SJCRH30 (cell line): Measurements from ENCODE around the gene CSMD2. TPM values are rescaled to one million over a fixed set of nuclear protein-coding genes. Genes with fewer than 3 reads are reported as not detected.

Experiments used
- DNase-seq, 2 experiments: peaks; one replicate each; pipeline ENCODE4 v3.0.0-alpha.2; 2015 to 2020
- H3K27ac ChIP-seq: fragments of 250-450 bp; sonication (Bioruptor Pico); 2 replicates; pipeline ENCODE4 v1.5.1; 2020; ENCODE audit warnings: mild to moderate bottlenecking, moderate library complexity
- H3K27me3 ChIP-seq: fragments of 250-450 bp; sonication (Bioruptor Pico); 2 replicates; pipeline ENCODE4 v1.5.1; 2020; ENCODE audit warnings: mild to moderate bottlenecking, moderate library complexity
- H3K36me3 ChIP-seq: fragments of 250-450 bp; sonication (Bioruptor Pico); 2 replicates; pipeline ENCODE4 v1.5.1; 2020; ENCODE audit warnings: mild to moderate bottlenecking, moderate library complexity
- H3K4me1 ChIP-seq: fragments of 250-450 bp; sonication (Bioruptor Pico); 2 replicates; pipeline ENCODE4 v1.5.1; 2020; ENCODE audit warnings: mild to moderate bottlenecking, moderate library complexity
- H3K4me3 ChIP-seq: fragments of 250-450 bp; sonication (Bioruptor Pico); 2 replicates; pipeline ENCODE4 v1.5.1; 2020; ENCODE audit warnings: mild to moderate bottlenecking, moderate library complexity
- H3K9me3 ChIP-seq: fragments of 250-450 bp; sonication (Bioruptor Pico); replicated peaks from 2 replicates; pipeline ENCODE4 v1.5.1; 2020; ENCODE audit warnings: mild to moderate bottlenecking, moderate library complexity
- total RNA-seq: library from RNA; depleted of rRNA; stranded (reverse); fragments of >200 nt; shearing (Covaris generic); gene quantifications from 2 replicates; pipeline ENCODE4 v1.2.3, GENCODE V29; 2014

Gene CSMD2
- total RNA-seq, 1 experiment from 2014 or later, result 0.14 TPM

DNA sequence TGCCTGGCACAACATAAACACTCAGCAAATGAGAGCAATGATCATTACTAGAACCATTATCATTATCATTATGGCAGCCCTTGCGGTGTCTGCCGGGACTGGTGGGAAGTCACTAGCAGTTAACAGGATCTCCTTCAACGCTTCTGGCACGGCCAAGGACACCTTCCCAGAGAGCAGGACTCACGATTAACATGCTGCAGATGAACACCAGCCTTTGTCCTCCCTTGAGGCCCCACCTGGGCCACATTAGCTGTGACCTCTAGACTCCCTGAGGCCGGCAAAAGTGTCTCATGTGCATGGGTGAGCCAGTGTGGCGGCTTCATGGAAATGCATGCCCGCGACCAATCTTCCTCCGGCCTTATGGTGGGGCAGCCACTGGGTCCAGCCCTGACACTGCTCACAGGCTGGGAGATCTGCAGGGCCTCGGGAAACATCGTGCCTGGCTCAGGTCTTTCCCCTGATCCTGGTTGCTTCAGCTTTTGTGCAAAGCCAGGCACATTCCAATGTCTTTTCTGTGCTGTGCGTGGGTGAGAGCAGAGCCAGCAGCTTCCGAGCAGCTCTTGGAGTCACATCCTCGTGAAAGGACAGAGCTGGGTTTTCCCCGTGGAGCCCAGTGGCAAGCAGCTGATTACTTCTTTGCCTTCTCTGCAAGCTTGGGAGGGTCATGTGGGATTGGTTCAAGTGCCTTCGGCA lies 193.9 kb downstream of the CSMD2 start:
- no peaks in the 10 kb centered on the region for H3K9me3 ChIP-seq
- H3K27ac ChIP-seq, result no peak overlapping the region
- no peak for DNase-seq
- peaks cover 11% of the 10 kb centered on the region for H3K27me3 ChIP-seq
- H3K36me3 ChIP-seq, result no peaks in the 10 kb centered on the region
- H3K4me3 ChIP-seq, result no peak overlapping the region
- no peaks in the 10 kb centered on the region for H3K4me1 ChIP-seq

DNA sequence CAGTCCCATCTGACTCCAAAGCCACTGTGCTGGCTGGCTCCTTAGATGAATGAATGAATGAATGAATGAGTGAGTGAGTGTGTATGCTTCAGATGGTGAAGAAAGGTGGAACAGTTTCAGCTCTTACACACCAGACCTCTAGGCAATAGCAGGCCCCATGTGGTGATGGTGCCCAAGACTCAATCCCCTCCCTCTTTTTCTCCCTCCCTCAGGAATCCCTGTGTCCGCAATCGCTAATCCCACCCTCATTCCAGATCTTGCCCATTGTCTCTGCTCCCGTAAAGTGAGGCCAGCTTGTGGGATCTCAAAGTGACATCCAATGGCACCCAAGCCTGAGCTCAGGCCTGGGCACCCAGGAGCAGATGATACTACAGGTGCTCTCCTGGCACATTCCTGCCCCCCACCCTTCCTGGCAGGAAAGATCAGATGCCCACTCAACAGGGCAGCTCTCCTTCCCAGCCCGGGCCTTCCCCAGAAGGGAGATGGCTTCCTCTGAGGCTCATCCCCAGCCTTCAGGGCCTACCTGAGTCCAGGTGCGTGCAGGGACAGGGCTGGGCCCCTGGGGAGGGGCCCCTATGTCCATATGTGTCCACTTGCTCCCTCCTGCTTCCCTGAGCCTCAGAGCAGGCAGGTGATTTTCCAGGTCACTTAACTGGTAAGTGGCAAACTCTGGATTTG lies 194.7 kb downstream of the CSMD2 start:
- H3K4me3 ChIP-seq, result no peak overlapping the region

DNA sequence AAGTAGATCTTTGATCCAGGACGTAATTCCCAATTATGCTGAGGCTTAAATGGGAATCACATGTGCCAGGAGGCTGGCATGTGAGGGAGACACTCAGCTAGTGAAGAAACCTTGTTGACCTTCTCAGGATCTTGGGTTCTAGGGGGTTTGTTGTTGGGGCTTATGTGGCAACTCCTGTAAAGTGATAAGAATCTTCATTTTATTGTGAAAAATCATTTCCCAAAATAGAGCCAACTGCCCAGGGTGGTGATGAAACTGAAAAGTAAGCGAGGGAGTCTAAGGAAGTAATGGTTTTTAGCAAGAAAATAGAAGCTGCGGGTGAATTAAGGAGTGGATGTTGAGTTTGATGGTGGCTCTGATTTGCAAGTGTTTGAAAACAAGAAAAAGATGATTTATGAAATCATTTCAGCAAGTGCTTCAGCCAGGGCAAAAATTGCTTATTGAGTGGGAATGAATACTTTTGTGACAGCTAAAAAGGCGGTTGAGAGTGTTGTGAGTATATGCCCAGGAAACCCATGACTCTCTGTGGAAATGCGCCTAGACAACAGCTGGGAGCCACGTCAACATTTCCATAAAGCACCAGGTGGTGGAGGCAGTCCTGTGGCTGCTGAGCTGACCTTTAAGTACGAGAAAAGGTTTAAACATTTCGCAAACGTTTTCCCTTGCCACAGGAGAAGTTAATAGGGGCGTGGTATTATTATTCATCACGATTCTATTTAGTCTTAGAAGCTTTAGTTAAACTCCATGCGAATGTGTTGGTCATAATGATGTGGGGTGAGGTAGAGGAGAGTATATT lies 198.5 kb downstream of the CSMD2 start:
- Histone ChIP-seq H3K36me3 (no peaks in the 10 kb centered on the region), H3K9me3 (no peaks in the 10 kb centered on the region), H3K4me1 (no peaks in the 10 kb centered on the region), H3K4me3 (no peak overlapping the region), H3K27me3 (peaks cover 3% of the 10 kb centered on the region; the same call in 1 of the 2 replicates), H3K27ac (no peak overlapping the region)
- DNase-seq, result peak; percentile 15 to 17

More for the DNA sequence above, 194.7 kb downstream of the CSMD2 start:
- Histone ChIP-seq H3K4me1 (no peaks in the 10 kb centered on the region), H3K36me3 (no peaks in the 10 kb centered on the region), H3K9me3 (no peaks in the 10 kb centered on the region), H3K27ac (no peak overlapping the region), H3K27me3 (peaks cover 11% of the 10 kb centered on the region)
- DNase-seq, result no peak

DNA sequence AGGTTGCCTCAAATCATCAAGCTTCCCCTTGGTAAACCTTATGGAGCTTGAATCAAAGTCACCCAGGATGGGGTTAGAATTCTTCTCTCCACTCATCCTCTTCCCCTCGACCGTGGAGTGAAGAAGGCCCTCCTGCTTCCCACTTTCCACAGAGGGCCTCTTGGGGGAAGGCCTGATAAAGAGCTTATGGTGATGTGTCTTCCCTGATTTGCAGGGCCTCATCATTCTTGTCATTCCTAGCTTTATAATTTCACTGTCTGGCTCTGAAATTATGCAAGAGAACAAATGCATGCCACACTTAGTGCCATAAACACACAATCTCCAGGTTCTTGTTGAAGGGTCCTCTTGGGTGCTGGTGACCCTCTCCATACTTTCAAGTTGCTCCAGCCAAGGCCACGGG lies 199.9 kb downstream of the CSMD2 start:
- H3K27me3 ChIP-seq, result no peaks in the 10 kb centered on the region; the same call in 1 of the 2 replicates
- H3K36me3 ChIP-seq, result no peaks in the 10 kb centered on the region
- no peak overlapping the region for H3K27ac ChIP-seq
- DNase-seq, result no peak
- H3K4me1 ChIP-seq, result no peaks in the 10 kb centered on the region
- no peak overlapping the region for H3K4me3 ChIP-seq
- no peaks in the 10 kb centered on the region for H3K9me3 ChIP-seq

DNA sequence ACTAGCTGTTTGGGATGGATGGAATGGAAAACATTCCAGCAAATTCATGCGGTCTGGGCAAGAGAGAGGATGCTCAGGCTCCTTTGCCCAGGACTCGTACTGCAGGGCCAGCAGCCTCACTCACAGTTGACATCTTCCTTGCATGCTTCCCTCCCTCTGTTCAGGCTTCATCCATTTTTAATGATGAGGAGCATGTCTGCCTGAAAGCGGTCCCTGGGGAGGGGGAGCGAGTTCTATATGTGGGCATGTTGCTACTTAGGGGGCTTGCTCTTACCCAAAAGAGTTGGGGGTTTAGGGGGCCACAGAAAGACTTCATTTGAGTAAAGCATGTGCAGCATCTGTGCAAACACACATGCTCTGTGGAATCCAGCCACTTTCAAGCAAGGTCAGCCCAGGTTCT lies 203.0 kb downstream of the CSMD2 start:
- no peak overlapping the region for H3K27ac ChIP-seq

DNA sequence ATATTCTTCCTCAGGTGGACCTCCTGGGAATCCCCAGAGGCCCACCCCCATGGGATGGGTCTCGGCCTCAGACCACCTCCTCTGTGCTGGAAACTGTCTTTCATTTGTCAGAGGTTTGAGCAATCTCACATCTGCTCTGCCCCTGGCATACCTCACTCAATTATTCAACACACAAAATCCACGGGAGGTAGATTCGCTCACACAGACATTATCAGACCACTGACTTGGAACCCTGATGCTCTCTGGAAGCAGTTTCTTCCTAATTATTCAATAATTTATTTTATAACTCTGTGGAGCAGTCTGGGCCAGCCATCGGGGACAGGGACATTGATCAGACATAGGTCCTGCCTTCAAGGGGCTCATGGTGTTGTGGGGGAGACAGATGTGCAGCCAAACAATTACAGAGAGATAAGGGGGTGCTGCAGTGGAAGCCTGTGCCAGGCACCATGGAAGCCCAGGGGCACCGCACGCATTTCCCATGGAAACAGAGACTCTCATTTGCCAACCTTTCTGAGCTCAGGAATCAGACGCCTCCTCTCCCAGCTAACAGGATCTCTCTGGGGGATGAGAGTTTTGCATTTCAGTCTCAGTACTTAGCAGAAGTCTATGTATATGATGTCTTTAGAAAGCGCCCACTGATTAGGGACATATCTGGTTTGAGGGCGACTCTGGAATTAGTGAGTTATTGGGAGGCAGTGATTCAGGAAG lies 204.7 kb downstream of the CSMD2 start:
- H3K4me1 ChIP-seq, result no peaks in the 10 kb centered on the region
- H3K27me3 ChIP-seq, result no peaks in the 10 kb centered on the region
- DNase-seq, result no peak
- H3K36me3 ChIP-seq, result no peaks in the 10 kb centered on the region
- H3K9me3 ChIP-seq, result no peaks in the 10 kb centered on the region
- no peak overlapping the region for H3K4me3 ChIP-seq
- no peak overlapping the region for H3K27ac ChIP-seq

More for the DNA sequence above, 203.0 kb downstream of the CSMD2 start:
- Histone ChIP-seq H3K27me3 (no peaks in the 10 kb centered on the region), H3K9me3 (no peaks in the 10 kb centered on the region), H3K4me3 (no peak overlapping the region), H3K36me3 (no peaks in the 10 kb centered on the region), H3K4me1 (no peaks in the 10 kb centered on the region)
- no peak for DNase-seq

DNA sequence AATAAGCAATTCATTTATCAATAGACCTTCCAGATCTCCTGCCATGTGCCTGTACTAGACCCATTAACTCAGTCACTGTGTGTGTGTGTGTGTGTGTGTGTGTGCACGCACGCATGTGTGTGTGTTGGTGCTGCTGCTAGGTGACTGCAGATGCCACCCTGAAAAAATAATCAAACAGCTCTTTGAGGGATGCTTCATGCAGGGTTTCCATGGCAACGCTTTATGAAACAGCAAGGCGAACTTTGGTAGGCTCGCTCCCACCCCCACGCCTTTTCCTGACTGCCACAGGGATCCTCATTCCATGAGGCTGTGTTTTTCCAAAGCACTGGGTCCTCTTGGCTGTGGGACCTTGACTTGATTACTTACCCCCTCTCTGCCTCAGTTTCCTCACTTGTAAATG lies 207.2 kb downstream of the CSMD2 start:
- H3K27ac ChIP-seq, result no peak overlapping the region
- no peak for DNase-seq
- H3K4me1 ChIP-seq, result no peaks in the 10 kb centered on the region
- no peaks in the 10 kb centered on the region; the same call in 1 of the 2 replicates for H3K27me3 ChIP-seq
- H3K9me3 ChIP-seq, result no peaks in the 10 kb centered on the region
- H3K4me3 ChIP-seq, result no peak overlapping the region
- H3K36me3 ChIP-seq, result no peaks in the 10 kb centered on the region

DNA sequence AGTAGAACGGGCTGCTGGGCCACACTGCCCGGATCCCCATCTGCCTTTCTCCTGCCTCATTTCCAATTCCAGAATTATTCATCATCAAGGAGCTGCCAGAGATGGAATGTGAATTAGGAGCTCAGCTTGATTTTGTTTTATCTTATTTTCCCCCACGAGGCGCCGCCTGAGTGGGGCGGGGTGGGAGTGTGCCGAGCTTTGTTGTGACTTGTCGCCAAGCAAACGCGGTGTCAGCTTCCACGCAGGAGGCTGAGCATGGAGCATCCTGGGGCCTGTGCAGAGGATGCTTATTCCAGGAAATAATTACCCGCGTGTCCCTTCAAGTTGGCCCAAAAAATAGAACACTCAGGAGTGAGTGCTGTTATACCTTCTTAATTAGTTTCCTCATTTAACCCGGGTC lies 209.9 kb downstream of the CSMD2 start:
- H3K27me3 ChIP-seq, result no peaks in the 10 kb centered on the region; the same call in 1 of the 2 replicates
- H3K4me1 ChIP-seq, result no peaks in the 10 kb centered on the region
- H3K9me3 ChIP-seq, result no peaks in the 10 kb centered on the region
- no peak overlapping the region for H3K27ac ChIP-seq
- H3K36me3 ChIP-seq, result no peaks in the 10 kb centered on the region
- H3K4me3 ChIP-seq, result no peak overlapping the region
- no peak for DNase-seq

DNA sequence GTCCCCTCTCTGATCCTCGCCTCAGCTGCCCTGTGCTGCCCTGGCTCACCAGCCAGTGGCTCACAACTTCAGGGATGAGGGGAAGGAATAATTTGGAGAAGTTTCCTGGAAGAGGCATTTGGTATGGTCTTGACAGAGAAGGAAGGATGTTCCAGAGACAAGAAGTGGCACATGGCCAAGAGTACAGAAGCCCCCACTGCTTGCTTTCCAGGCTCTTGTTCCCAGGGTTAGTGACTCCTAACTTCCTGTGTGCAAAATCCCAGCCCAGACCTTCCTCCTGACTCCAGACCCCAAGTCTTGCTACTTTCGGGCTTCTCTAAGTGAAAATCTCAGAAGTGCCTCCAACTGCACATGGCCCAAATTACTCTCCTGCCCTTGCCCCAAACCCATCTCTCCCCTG lies 215.5 kb downstream of the CSMD2 start:
- DNase-seq, result no peak
- Histone ChIP-seq H3K4me3 (no peak overlapping the region), H3K4me1 (no peaks in the 10 kb centered on the region), H3K9me3 (no peaks in the 10 kb centered on the region), H3K27me3 (peaks cover 9% of the 10 kb centered on the region; the same call in 1 of the 2 replicates), H3K27ac (no peak overlapping the region), H3K36me3 (no peaks in the 10 kb centered on the region)

DNA sequence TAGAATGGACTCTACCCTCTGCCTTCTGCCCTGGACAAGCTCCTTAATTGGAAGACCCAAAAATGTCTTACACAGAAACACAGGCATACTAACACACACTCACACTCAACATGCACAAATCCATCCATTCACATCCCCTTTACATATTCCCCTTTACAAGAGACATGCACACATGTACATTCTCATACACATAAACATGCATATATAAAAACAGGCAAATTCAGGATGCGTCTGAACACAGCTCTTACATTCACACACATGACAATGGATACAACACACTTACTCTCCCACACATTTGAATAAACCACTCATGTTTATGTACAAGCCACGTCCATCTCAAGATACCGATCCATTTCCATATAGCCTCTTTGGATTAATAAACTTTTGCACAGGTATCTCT lies 216.7 kb downstream of the CSMD2 start:
- DNase-seq, result no peak
- no peaks in the 10 kb centered on the region for H3K9me3 ChIP-seq
- H3K4me1 ChIP-seq, result 0 out of 2 replicates have a peak, but pooled peaks cover 2% of the 10 kb centered on the region
- peaks cover 12% of the 10 kb centered on the region for H3K27me3 ChIP-seq
- H3K27ac ChIP-seq, result no peak overlapping the region
- no peaks in the 10 kb centered on the region for H3K36me3 ChIP-seq
- no peak overlapping the region for H3K4me3 ChIP-seq

DNA sequence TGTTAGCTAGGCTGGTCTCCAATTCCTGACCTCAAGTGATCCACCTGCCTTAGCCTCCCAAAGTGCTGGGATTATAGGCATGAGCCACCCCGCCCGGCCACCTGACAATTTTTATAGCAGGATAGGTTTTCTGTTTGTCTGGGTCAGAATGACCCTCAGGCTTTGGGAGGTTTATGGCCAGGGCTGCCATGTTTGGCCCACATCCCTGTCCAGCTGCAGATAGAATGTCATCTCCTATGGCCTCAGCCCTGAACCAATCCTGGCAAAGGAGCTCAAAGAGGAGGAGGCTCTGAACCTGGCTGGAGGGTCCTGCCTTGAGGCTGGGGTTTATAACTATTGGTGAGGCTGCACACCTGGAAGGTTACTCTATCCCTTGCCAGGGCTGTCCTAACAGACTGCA lies 218.2 kb downstream of the CSMD2 start:
- H3K4me3 ChIP-seq, result no peak overlapping the region
- no peak for DNase-seq
- no peaks in the 10 kb centered on the region for H3K36me3 ChIP-seq
- H3K4me1 ChIP-seq, result 0 out of 2 replicates have a peak, but pooled peaks cover 2% of the 10 kb centered on the region
- H3K27me3 ChIP-seq, result peaks cover 12% of the 10 kb centered on the region
- H3K27ac ChIP-seq, result no peak overlapping the region
- H3K9me3 ChIP-seq, result no peaks in the 10 kb centered on the region

DNA sequence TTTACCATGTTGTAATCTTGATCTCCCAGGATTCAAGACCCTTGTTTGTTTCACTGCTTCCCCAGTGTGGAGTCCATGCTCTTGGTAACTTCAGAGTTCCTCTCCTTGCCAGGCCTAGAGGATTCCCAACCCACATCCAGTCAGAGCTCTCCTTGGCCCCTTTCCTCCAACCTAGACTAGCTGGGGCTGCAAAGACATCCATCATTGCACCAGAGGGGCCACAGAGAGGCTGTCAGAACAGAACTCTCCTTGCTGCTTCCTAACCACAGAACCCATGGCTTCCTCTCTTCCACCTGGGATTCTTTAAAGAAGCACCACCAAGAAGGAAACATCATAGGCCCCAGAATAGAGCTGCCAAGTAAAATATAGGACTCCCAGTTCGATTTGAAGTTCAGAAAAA lies 220.2 kb downstream of the CSMD2 start:
- Histone ChIP-seq H3K9me3 (no peaks in the 10 kb centered on the region), H3K36me3 (no peaks in the 10 kb centered on the region), H3K27ac (no peak overlapping the region), H3K4me1 (0 out of 2 replicates have a peak, but pooled peaks cover 2% of the 10 kb centered on the region), H3K4me3 (no peak overlapping the region), H3K27me3 (peaks cover 12% of the 10 kb centered on the region)
- no peak for DNase-seq

DNA sequence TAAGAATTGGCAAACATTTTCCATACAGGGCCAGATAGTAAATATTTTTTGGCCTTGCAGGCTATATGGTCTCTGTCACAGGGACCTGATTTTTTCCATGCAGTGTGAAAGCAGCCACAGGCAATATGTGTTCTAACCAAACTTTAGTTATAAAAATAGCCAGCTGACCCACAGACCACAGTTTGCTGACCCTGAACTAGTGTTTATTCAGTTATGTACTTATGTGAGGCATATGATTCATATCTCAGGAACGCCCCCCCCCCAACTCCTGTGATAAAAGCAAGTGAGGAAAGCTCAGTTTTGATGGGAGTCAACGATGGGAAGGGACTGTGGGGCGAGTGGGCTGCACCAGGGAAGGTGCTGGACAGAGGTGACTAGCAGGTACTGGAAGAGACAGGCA lies 221.1 kb downstream of the CSMD2 start:
- H3K4me1 ChIP-seq, result 0 out of 2 replicates have a peak, but pooled peaks cover 2% of the 10 kb centered on the region
- no peaks in the 10 kb centered on the region for H3K9me3 ChIP-seq
- no peaks in the 10 kb centered on the region for H3K36me3 ChIP-seq
- DNase-seq, result peak; percentile 3 to 19
- peaks cover 12% of the 10 kb centered on the region for H3K27me3 ChIP-seq
- no peak overlapping the region for H3K4me3 ChIP-seq
- H3K27ac ChIP-seq, result no peak overlapping the region

DNA sequence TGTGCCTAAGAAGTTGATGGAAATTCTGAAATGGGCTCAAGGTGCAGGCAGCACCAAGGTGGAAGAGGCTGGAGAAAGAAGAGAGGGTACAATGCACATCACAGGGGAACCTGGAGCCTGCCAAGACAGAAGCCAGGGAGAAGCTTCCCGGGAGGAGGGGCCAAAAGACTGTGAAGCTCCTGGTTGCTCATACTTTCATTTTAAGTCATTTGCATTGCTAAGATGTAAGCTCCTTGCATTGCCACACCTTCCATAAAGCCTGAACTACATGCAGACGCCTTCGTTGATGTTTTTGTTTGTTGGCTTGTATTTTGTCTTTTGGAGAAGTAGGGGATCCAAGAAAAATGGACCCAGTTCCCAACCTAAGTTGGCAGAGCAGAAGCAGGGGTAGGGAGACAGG lies 232.2 kb downstream of the CSMD2 start:
- Histone ChIP-seq H3K9me3 (no peaks in the 10 kb centered on the region), H3K4me1 (no peaks in the 10 kb centered on the region), H3K4me3 (no peak overlapping the region), H3K27me3 (peaks cover 15% of the 10 kb centered on the region), H3K36me3 (no peaks in the 10 kb centered on the region), H3K27ac (no peak overlapping the region)
- no peak for DNase-seq
